HepG2 (cell line): Measurements from ENCODE around the gene BRINP1. TPM values are rescaled to one million over a fixed set of nuclear protein-coding genes. Genes with fewer than 3 reads are reported as not detected.

Experiments
- ATAC-seq: fragments of 200-7000 bp; cut with Tn5 transposase; 3 replicates; pipeline ENCODE4 v1.9.1; 2020; ENCODE audit warnings: mild to moderate bottlenecking, moderate library complexity
- BruUV-seq: library from RNA; stranded (reverse); fragments of 400-500 nt; replicated peaks from 2 replicates; lab custom pipeline; 2021; lab: Mats Ljungman, UMichigan
- CTCF ChIA-PET: fragments of 300-600 bp; formaldehyde crosslinking; extraction: SDS; loops from one replicate; lab custom pipeline; 2021; ENCODE audit warnings: low total read pairs, inconsistent platforms, low intra/inter-chr PET ratio; lab: Yijun Ruan, JAX
- POLR2A ChIA-PET: fragments of 350-600 bp; sonication (Branson Sonifier 250); formaldehyde crosslinking; loops from one replicate; lab custom pipeline; 2020; ENCODE audit warnings: antibody characterized with exemption, inconsistent platforms; lab: Yijun Ruan, JAX
- DNase-seq: peaks from one replicate; pipeline ENCODE4 v3.0.0-alpha.2; 2015; ENCODE audit warnings: low spot score
- FAIRE-seq: peaks from 3 replicates; lab custom pipeline; 2011; peaks lifted over from hg19 to GRCh38; lab: Jason Lieb, UNC
- H2AFZ ChIP-seq: one replicate; pipeline ENCODE4 v1.6.1; 2011; ENCODE audit warnings: low read length, inconsistent platforms
- H3K27ac ChIP-seq: fragments of 300-600 bp; 3 replicates; pipeline ENCODE4 v1.8.0; 2011; ENCODE audit warnings: mixed run types, mild to moderate bottlenecking, mixed read lengths, low read length, inconsistent platforms; ENCODE audit not compliant: insufficient read depth; ENCODE audit errors: extremely low read length
- H3K27me3 ChIP-seq, 2 experiments: fragments of 200-600 bp in 1 of 2; 2 replicates in 1 of 2; 3 replicates in 1 of 2; pipeline versions ENCODE4 v1.6.0 to v1.8.0; 2011; ENCODE audit warnings: low read length in 2 of 2, mild to moderate bottlenecking in 2 of 2, moderate library complexity in 2 of 2, inconsistent platforms in 1 of 2; ENCODE audit not compliant: insufficient read depth in 2 of 2, control insufficient read depth in 1 of 2
- H3K36me3 ChIP-seq, 2 experiments: fragments of 200-600 bp in 1 of 2; replicated peaks in 1 of 2; 2 replicates in 1 of 2; 3 replicates in 1 of 2; pipeline versions ENCODE4 v1.5.1 to v1.8.0; 2011; ENCODE audit warnings: low read length in 2 of 2, inconsistent platforms in 1 of 2; ENCODE audit not compliant: insufficient read depth in 2 of 2, control insufficient read depth in 1 of 2
- H3K4me1 ChIP-seq: 2 replicates; pipeline ENCODE4 v1.5.1; 2012; ENCODE audit warnings: low read length, inconsistent platforms; ENCODE audit not compliant: insufficient read depth
- H3K4me2 ChIP-seq: 2 replicates; pipeline ENCODE4 v1.6.0; 2011; ENCODE audit warnings: low read depth, low read length, inconsistent platforms
- H3K4me3 ChIP-seq, 3 experiments: fragments of 200-600 bp in 1 of 3; sonication (generic), shearing (Covaris generic) in 1 of 3; replicated peaks in 1 of 3; 2 replicates each; pipeline ENCODE4 v1.5.1; 2011 to 2016; ENCODE audit warnings: low read length in 3 of 3, inconsistent platforms in 2 of 3, low read depth in 2 of 3, mild to moderate bottlenecking in 2 of 3, control low read depth in 1 of 3, mixed read lengths in 1 of 3; ENCODE audit not compliant: insufficient read depth in 1 of 3
- H3K79me2 ChIP-seq: one replicate; pipeline ENCODE4 v1.6.1; 2011; ENCODE audit warnings: low read length, inconsistent platforms; ENCODE audit not compliant: insufficient read depth
- H3K9ac ChIP-seq: 2 replicates; pipeline ENCODE4 v1.6.0; 2011; ENCODE audit warnings: mild to moderate bottlenecking, low read depth, low read length, inconsistent platforms; ENCODE audit not compliant: insufficient read depth
- H3K9me3 ChIP-seq: 2 replicates; pipeline ENCODE4 v1.5.1; 2012; ENCODE audit warnings: mild to moderate bottlenecking, low read length
- H4K20me1 ChIP-seq: 2 replicates; pipeline ENCODE4 v1.6.0; 2011; ENCODE audit warnings: inconsistent platforms, mild to moderate bottlenecking, low read length, moderate library complexity; ENCODE audit not compliant: insufficient read depth
- BCLAF1 ChIP-seq: fragments of 450-650 bp; IDR thresholded peaks from 2 replicates; pipeline ENCODE4 v1.6.1; 2017; ENCODE audit warnings: mild to moderate bottlenecking
- ETV5 ChIP-seq: IDR thresholded peaks from 2 replicates; pipeline ENCODE4 v1.6.1; 2018; ENCODE audit warnings: missing biosample characterization, missing genetic modification reagents, inconsistent platforms, borderline replicate concordance
- NFKB2 ChIP-seq: sonication (generic); formaldehyde crosslinking; IDR thresholded peaks from 2 replicates; pipeline ENCODE4 v1.4.0; 2020; ENCODE audit warnings: missing genetic modification reagents, borderline replicate concordance
- NFYC ChIP-seq: IDR thresholded peaks from 2 replicates; pipeline ENCODE4 v1.6.1; 2016; ENCODE audit warnings: missing genetic modification reagents, missing compliant biosample characterization
- PTBP1 ChIP-seq: fragments of 200-400 bp; formaldehyde crosslinking; IDR thresholded peaks from 2 replicates; pipeline ENCODE4 v1.6.1; 2018; ENCODE audit warnings: low read length, low read depth; ENCODE audit not compliant: poor library complexity, severe bottlenecking
- RARA ChIP-seq: IDR thresholded peaks from 2 replicates; pipeline ENCODE4 v1.6.1; 2016; ENCODE audit warnings: missing genetic modification reagents, missing compliant biosample characterization
- RBM22 ChIP-seq: fragments of 200-400 bp; formaldehyde crosslinking; optimal IDR thresholded peaks from 2 replicates; pipeline ENCODE3; 2017; ENCODE audit warnings: mild to moderate bottlenecking, low read length, moderate library complexity
- SIN3B ChIP-seq: fragments of 150-350 bp; IDR thresholded peaks from 2 replicates; pipeline ENCODE4 v1.6.1; 2014; ENCODE audit warnings: low read length
- SNAPC4 ChIP-seq: sonication (generic); formaldehyde crosslinking; IDR thresholded peaks from 2 replicates; pipeline ENCODE4 v1.4.0; 2020; ENCODE audit warnings: mild to moderate bottlenecking, missing genetic modification reagents
- ZGPAT ChIP-seq: IDR thresholded peaks from 2 replicates; pipeline ENCODE4 v1.6.1; 2016; ENCODE audit warnings: mild to moderate bottlenecking
- ZNF264 ChIP-seq: sonication (generic); formaldehyde crosslinking; IDR thresholded peaks from 2 replicates; pipeline ENCODE4 v1.4.0; 2020; ENCODE audit warnings: missing genetic modification reagents
- ZNF629 ChIP-seq: sonication (generic); formaldehyde crosslinking; conservative IDR thresholded peaks from 2 replicates; pipeline ENCODE4 v1.5.0; 2020; ENCODE audit warnings: missing genetic modification reagents
- ZNF724P ChIP-seq: sonication (generic); formaldehyde crosslinking; IDR thresholded peaks from 2 replicates; pipeline ENCODE4 v1.8.0; 2022; ENCODE audit warnings: missing genetic modification reagents, borderline replicate concordance
- ZNF746 ChIP-seq: sonication (generic); formaldehyde crosslinking; IDR thresholded peaks from 2 replicates; pipeline ENCODE4 v1.8.0; 2022; ENCODE audit warnings: mild to moderate bottlenecking, missing genetic modification reagents
- ZNF770 ChIP-seq: sonication (generic); formaldehyde crosslinking; IDR thresholded peaks from 2 replicates; pipeline ENCODE4 v1.5.0; 2020; ENCODE audit warnings: mild to moderate bottlenecking, missing genetic modification reagents
- WGBS: methylation state at CpG from one replicate; pipeline ENCODE4 v1.1.6; 2017; ENCODE audit warnings: low lambda C conversion rate; 5-methylcytosine and 5-hydroxymethylcytosine counted together
- in situ Hi-C: cut with HindIII; loops from 2 replicates; pipeline ENCODE4 v1.10.0; 2017; ENCODE audit warnings: low pct_unique_long_range_greater_than_20kb; ENCODE audit not compliant: extremely low pct_ligation_motif_present
- intact Hi-C: fragments of 100-400 bp; cut with micrococcal nuclease; formaldehyde crosslinking; loops from one replicate; pipeline ENCODE4 v1.10.0; 2022; ENCODE audit not compliant: unreplicated experiment
- polyA plus RNA-seq, 8 experiments: library from polyadenylated mRNA; depleted of rRNA in 3 of 8; stranded (reverse) in 7 of 8; unstranded in 1 of 8; fragments of >200 nt; fragmentation: Illumina TruSeq in 4 of 8; extraction: Trizol in 4 of 8; gene quantifications; 2 replicates each; pipeline versions ENCODE4 v1.2.1 to v1.2.3, GENCODE V29; 2011 to 2016; ENCODE audit warnings: low read depth in 4 of 8, missing spikeins in 1 of 8, mixed read lengths in 1 of 8; ENCODE audit not compliant: insufficient read depth in 1 of 8
- total RNA-seq, 5 experiments: library from RNA; depleted of rRNA; stranded (reverse); fragments of >200 nt; fragmentation: Illumina TruSeq; extraction: Trizol; gene quantifications; 2 replicates each; pipeline ENCODE4 v1.2.3, GENCODE V29; 2016; ENCODE audit warnings: low read depth in 1 of 5

The BRINP1 gene
- total and polyA plus RNA-seq, 2 of the 13 experiments (the other 11 are each of a cell fraction or from before 2014, with no cell fraction given), result not detected

DNA sequence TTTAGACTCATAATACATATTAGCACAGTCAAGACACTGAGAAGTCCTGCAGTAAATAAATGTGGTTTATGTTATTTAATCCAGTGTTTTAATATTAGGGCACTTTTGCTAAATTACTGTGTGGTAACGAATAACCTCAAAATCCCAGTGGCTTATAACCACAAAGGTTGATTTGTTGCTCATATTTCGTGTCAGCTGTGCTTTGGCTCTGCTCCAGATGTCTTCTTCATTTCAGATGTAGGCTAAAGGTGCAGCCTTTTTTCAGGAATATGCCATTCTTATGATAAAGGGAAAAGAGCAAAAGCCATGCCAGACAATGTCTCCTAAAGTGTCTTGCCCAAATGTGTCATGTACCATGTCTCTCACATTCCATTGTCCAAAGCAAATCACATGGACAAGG is 144.8 kb downstream of the BRINP1 start:
- intact Hi-C loops (no loop called here), in situ Hi-C loops (no loop called here)
- no peaks in the 10 kb centered on the region for H3K36me3 ChIP-seq
- FAIRE-seq (no peak), DNase-seq (no peak), ATAC-seq (no peak)
- H2AFZ ChIP-seq, result no peak overlapping the region
- no peak overlapping the region for H3K4me3 ChIP-seq
- H3K4me1 ChIP-seq, result no peaks in the 10 kb centered on the region
- no peaks in the 10 kb centered on the region for H3K79me2 ChIP-seq
- BruUV-seq, result no TSS peak
- H3K9ac ChIP-seq, result no peak overlapping the region
- WGBS, result 0% methylated on average over 2 of the region's 2 CpGs
- H3K27ac ChIP-seq, result no peak overlapping the region
- POLR2A ChIA-PET, result no interaction called here
- no peaks in the 10 kb centered on the region for H3K9me3 ChIP-seq
- no peak overlapping the region for H3K4me2 ChIP-seq
- CTCF ChIA-PET, result no interaction called here
- no peaks in the 10 kb centered on the region for H3K27me3 ChIP-seq
- no peaks in the 10 kb centered on the region for H4K20me1 ChIP-seq
- TF ChIP-seq SNAPC4 (CRISPR knock-in tag) (no peak), BCLAF1 (no peak), ZNF629 (no peak), ZNF770 (CRISPR knock-in tag) (no peak), SIN3B (no peak), ZGPAT (no peak), NFYC (CRISPR knock-in tag) (no peak), RBM22 (no peak), NFKB2 (no peak), ZNF724P (CRISPR knock-in tag) (no peak), ETV5 (CRISPR knock-in tag) (no peak), RARA (CRISPR knock-in tag) (no peak), PTBP1 (no peak), ZNF746 (CRISPR knock-in tag) (no peak), ZNF264 (CRISPR knock-in tag) (no peak)
